Measurements from ENCODE around the gene CGA.

The CGA gene

GRCh38 chr6:87082160-87082721 lies 12.7 kb downstream of the CGA start:
- DNase-seq = no peak

DNA sequence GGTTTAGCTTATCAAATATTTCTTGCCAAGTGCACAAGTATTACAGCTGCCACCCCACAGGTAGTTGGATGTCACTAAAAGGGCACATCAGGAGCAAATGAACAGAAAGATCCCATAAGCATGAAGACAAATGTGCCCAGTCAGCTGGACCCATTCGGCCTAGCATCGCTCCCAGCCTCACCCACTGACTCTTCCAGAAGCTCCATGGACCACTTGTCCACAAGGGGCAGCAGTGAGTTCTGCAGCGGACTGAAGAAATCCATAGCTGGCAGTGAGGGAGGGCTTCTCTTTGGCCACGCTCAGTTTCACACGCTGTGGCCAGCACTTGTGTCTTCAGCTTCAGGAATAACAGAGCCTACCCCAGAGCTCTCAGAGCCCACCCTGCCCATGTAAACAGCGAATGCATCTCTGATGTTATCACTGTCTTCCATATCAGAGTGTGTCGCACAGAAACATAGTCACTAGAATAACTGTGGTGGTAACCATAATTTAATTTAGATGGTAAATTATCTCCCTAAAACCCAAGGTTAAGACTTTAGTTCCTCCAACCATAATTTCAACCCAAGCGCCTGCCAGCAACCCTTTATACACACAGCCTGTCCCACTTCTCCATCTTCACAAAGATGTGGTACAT lies 15.8 kb downstream of the CGA start:
- peak; percentile 79 for DNase-seq

GRCh38 chr6:87075168-87075567 lies 19.7 kb downstream of the CGA start:
- no peak for DNase-seq

DNA sequence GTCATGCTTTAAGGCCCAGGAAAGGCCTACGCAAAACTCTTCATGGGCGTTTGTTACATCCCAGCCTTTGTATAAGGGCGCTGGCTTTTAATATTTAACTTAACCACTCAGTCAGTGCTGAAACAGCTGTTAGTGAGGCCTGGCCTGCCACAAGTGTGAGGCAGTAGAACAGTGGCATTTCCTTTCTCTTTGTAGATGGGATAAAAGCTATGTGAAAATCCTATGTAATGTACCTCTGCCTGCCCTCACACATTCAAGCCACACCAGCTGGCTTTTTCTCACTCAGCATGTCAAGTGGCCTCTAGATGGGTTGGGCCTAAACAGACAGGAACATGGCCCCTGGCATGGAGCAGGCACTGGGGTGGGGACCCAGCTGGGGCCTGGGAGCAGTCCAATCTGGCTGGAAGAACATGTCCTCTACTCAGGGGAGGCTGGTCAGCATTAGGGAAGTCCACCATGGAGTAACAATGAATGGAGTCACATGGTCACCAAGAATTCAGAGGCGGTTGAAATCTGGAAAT lies 20.7 kb downstream of the CGA start:
- DNase-seq = no peak

DNA sequence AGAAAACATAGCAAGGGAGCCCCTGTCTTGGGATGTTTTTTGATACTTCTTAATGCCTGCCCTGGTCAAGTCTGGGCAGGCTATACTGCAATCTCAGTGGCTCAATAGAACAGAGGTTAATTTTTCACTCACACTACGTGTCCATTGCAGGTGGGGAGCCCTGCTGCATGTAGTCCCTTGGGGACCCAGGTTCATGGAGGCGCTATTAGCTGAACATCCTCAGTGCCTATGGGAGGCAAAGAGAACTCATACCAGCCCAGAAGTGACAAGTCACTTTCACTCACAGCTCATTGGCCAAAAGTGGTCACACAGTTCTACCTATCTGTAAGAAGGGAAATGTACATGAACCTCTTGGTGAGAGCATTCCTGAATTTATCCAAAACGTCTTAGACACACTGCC lies 23.2 kb downstream of the CGA start:
- no peak for DNase-seq

- no peak for DNase-seq
These were observed 24.2 kb downstream of the CGA start for GRCh38 chr6:87070741-87071140.

DNA sequence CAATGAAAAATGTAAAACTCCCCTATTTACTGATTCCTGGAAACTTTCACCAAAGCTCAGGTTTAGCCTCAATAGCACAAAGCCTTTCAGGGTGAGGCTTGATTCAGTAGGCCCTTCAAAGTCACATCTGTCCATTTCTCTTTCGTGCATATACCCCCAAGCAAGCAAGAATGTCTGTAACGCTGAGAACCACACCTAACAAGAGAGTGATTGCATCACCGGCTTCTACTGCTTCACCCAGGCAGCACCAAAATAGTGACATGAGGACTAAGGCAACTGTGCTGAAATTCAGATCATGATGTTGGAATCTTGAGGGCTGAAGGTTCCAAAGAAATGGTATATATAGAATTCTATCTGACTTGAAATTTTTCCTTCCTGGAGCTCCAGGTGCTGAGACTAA lies 26.1 kb downstream of the CGA start:
- DNase-seq = no peak

GRCh38 chr6:87066449-87067333 lies 28.2 kb downstream of the CGA start:
- peak; percentile 71 for DNase-seq

DNA sequence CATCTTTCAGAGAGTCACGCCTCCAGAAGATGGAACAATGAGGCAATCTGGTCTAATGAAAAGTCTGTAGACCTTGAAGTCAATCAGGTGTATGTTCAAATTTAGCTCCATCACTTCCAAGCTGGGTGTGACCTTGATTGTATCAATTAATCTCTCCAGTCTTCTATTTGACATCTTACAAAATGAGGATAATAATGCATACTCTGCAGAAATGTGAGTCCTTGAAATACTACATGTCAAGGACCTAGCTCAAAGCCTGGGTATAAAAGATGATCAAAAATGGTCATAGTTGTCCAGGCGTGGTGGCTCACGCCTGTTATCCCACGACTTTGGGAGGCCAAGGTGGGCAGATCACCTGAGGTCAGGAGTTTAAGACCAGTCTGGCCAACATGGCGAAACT lies 29.8 kb downstream of the CGA start:
- DNase-seq = no peak

DNA sequence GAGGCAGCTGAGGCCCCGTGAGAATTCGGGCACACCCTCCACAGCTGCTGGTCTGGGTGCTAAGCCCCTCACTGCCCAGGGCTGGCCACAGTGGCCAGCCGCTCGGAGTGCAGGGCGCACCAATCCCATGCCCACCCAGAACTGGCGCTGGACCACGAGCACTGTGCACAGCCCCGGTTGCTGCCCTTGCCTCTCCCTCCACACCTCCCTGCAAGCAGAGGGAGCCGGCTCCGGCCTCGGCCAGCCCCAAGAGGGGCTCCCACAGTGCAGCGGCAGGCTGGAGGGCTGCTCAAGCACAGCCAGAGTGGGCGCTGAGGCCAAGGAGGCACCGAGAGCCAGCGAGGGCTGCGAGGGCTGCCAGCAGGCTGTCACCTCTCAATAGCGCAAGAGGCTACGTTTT lies 35.0 kb downstream of the CGA start:
- DNase-seq = no peak

DNA sequence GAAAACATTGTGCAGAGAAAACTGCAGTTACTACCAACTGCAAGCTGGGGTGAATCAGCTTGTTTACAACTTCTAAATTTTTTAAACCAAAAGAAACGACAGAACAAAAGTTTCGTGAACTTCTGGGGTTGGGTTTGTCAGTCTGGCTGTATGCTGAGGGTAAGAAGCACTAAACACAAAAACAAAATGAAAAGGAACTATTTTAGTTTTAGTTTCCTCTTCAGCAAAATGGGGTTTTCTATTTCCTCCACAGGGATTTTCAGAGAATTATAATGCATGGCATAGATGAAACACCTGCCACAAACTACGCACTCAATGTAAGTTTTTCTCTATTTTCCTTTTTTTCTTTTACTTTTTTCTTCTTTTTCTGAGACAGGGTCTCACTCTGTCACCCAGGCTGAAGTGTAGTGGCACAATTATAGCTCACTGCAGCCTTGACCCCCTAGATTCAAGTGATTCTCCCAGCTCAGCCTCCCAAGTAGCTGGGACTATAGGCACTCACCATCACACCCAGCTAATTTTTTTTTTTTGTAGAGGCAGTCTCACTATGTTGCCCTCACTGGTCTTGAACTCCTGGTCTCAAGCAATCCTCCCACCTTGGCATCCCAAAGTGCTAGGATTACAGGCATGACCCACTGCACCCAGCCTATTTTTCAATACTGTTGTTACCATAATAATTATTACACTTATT lies 40.6 kb downstream of the CGA start:
- DNase-seq = no peak

- no peak for DNase-seq
These were observed 41.6 kb downstream of the CGA start for GRCh38 chr6:87053312-87053711.

DNA sequence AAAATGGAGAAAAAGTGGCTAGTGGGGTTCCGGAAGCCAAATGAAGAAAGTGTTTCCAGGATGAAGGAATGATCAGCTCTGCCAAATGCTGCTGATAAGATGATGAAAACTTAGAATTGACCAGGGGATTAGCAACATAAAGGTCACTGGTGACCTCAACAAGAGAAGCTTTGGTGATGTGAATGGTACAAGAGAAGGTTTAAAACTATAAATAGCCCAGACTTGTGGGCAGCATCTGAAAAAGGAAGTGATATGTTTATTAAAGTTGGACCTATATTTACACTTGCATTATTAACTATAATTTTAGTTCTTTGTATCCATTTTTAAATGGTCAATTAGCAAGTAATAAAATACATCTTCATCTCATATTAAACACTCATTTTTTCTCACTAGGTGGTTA lies 45.1 kb downstream of the CGA start:
- no peak for DNase-seq

DNA sequence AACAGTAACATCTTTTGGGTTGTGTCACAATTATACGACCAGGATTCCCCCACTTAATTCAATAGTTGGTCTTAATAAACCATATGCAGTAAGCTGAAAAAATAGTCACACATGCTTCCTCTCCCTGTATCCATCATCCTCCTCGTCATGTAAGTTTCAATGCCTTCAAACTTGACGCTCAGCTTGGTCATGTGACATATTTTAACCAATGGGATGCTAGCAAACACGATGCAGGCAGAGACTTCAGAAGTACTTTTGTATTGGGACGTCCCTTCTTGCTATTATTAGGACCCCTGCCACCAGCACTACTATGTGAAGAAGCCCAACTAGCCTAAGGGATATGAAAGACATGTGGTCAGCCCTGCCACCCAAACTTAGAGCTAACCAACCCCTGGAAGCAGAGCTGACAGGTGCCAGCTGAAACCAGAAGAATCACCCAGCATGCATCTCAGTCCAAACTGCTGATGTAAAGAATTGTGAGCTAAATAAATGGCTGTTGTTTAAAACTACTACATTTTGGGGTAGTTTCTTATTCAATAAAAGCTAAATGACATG lies 49.3 kb downstream of the CGA start:
- DNase-seq = no peak

GRCh38 chr6:87040729-87041128 lies 54.2 kb downstream of the CGA start:
- no peak for DNase-seq

Data from NCI-H69 (cell line).